Measurements from ENCODE around the gene BBS10. TPM values are rescaled to one million over a fixed set of nuclear protein-coding genes. Genes with fewer than 3 reads are reported as not detected.

Gene BBS10
- total RNA-seq = 1 to 10 TPM; 3.7 to 3.9 TPM

DNA sequence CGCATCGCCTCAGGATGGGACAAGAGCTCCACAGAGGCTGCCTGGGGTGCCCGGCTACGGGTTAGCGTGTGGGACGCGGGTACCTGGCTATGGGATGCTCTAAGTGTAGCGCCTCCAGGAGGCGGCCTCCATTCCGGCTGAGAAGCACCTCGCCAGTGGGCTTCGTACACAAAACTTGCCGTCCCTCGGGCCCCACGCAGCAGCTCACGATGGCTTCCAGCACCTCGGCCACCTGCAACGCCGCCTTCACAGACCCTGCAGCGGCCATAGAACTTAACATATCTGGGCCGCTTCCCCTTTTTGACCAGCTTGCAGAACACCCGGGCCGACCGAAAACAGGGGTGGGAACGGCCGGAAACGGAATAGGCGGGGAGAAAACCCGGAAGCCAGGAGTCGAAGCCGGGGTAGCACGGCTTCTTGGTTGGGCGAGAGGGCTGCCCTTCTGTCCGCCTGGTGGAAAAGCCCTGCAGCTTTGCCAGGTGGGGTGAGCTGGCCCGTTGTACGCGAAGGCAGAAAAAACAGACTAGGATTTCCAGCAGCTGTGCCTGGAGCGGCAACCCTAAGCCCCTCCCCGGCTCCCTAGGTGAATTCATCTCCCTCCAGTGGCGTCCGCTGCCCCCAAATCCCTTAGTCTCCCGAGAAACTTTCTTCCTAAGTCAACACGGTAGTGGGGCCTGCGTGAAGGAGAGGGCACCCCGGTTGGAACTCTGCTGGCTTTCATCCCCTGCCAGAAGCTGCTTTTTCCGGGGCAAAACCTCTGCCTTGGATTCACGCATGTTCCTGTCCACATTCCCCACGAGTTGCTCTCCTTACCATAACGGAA is at the start of gene BBS10:
BBS10 (minus strand) TSS at position 337 of the 823 bp plus-strand sequence; CDS start at position 280, 57 bp downstream.
- Mint-ChIP-seq H3K4me1 (ENCODE audit: low read depth) (peaks cover 22% of the 10 kb centered on the region), H3K36me3 (ENCODE audit: low read depth) (no peaks in the 10 kb centered on the region), H3K9me3 (no peaks in the 10 kb centered on the region), H3K27me3 (no peaks in the 10 kb centered on the region), H3K27ac (peak within 1 kb of the TSS; percentile 92), H3K4me3 (peak within 1 kb of the TSS; percentile 95)
- POLR2A ChIA-PET = interaction anchor here (0.8 to 2.1 kb wide), 11 partner anchors 8 to 264 kb away, joined by 3 to 8 read pairs (median 4); partner anchors contain the start of gene NAP1L1
- peak; percentile 92 for DNase-seq
- CTCF ChIA-PET = interaction anchor here (0.7 to 2.4 kb wide), 15 partner anchors 9 to 863 kb away, joined by 3 to 14 read pairs (median 4); partner anchors contain the start of gene KRR1
- intact Hi-C loops (cut with micrococcal nuclease) = no loop called here
- peak; percentile 98 for ATAC-seq
- TF ChIP-seq, protein P1, sequence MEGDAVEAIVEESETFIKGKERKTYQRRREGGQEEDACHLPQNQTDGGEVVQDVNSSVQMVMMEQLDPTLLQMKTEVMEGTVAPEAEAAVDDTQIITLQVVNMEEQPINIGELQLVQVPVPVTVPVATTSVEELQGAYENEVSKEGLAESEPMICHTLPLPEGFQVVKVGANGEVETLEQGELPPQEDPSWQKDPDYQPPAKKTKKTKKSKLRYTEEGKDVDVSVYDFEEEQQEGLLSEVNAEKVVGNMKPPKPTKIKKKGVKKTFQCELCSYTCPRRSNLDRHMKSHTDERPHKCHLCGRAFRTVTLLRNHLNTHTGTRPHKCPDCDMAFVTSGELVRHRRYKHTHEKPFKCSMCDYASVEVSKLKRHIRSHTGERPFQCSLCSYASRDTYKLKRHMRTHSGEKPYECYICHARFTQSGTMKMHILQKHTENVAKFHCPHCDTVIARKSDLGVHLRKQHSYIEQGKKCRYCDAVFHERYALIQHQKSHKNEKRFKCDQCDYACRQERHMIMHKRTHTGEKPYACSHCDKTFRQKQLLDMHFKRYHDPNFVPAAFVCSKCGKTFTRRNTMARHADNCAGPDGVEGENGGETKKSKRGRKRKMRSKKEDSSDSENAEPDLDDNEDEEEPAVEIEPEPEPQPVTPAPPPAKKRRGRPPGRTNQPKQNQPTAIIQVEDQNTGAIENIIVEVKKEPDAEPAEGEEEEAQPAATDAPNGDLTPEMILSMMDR (IDR thresholded peaks at IDR 0.05) = peak; percentile 46

GRCh38 chr12:76391461-76391860 is 43.2 kb upstream of the BBS10 start:
- ChIA-PET CTCF (no interaction called here), POLR2A (interaction anchor here (0.6 kb wide), 1 partner anchor 255 kb away, joined by 3 read pairs; no protein-coding TSS in a partner anchor)
- TF ChIP-seq, protein P1 (IDR thresholded peaks at IDR 0.05) = no peak
- no peak for ATAC-seq
- no peak for DNase-seq
- H3K27ac Mint-ChIP-seq = no peak overlapping the region
- H3K36me3 Mint-ChIP-seq (ENCODE audit: low read depth) = peaks cover 10% of the 10 kb centered on the region
- H3K27me3 Mint-ChIP-seq = no peaks in the 10 kb centered on the region
- H3K9me3 Mint-ChIP-seq = no peaks in the 10 kb centered on the region
- intact Hi-C loops (cut with micrococcal nuclease) = no loop called here
- H3K4me3 Mint-ChIP-seq = no peak overlapping the region
- no peaks in the 10 kb centered on the region for H3K4me1 Mint-ChIP-seq (ENCODE audit: low read depth)

DNA sequence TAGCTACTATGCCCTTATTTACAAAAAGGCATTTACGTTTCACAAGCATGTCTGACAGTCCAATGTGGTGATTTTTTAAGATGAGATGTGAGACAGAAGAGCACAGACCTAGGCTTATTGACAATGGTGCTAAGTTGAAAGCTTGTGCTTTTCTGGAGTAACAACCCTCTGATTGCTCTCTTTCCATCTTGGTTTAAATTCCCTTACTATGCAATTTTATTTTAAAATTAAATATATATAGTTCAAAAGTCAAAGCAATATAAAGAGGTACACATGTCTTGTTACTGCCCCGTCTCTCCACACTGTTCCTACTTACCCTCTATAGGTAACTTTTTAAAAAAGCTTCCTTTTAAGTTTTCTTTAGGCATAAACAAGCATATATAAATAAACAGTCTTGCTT is 39.4 kb upstream of the BBS10 start:
- ATAC-seq (no peak), DNase-seq (no peak)
- ChIA-PET CTCF (no interaction called here), POLR2A (no interaction called here)
- H3K4me3 Mint-ChIP-seq = no peak overlapping the region
- TF ChIP-seq, protein P1 (IDR thresholded peaks at IDR 0.05) = no peak
- intact Hi-C loops (cut with micrococcal nuclease) = no loop called here
- H3K36me3 Mint-ChIP-seq (ENCODE audit: low read depth) = peaks cover 17% of the 10 kb centered on the region
- H3K4me1 Mint-ChIP-seq (ENCODE audit: low read depth) = no peaks in the 10 kb centered on the region
- no peaks in the 10 kb centered on the region for H3K9me3 Mint-ChIP-seq
- H3K27ac Mint-ChIP-seq = no peak overlapping the region
- no peaks in the 10 kb centered on the region for H3K27me3 Mint-ChIP-seq

DNA sequence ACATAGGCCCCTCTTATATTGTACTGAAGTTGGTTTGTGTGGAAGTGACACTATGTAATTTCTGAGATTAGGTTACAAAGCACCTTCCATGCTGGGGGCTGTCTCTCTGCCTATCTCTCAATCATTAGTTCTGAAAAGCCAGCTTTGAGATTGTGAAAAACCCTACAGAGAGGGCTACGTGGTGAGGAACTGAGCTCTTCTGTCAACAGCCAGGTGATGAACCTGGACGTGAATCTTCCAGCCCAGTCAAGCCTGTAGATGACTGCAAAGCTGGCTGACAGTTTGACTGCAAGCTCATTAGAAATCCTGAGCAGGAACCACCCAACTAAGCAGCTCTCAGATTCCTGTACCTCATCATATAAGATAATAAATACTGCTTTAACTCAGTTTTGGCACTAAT is 36.3 kb upstream of the BBS10 start:
- Mint-ChIP-seq H3K36me3 (ENCODE audit: low read depth) (peaks cover 20% of the 10 kb centered on the region), H3K9me3 (no peaks in the 10 kb centered on the region), H3K27ac (no peak overlapping the region), H3K4me3 (no peak overlapping the region), H3K4me1 (ENCODE audit: low read depth) (no peaks in the 10 kb centered on the region), H3K27me3 (no peaks in the 10 kb centered on the region)
- POLR2A ChIA-PET = no interaction called here
- CTCF ChIA-PET = interaction anchor here (1.0 to 1.5 kb wide), 2 partner anchors 71 to 202 kb away, joined by 4 to 5 read pairs; no protein-coding TSS in a partner anchor
- TF ChIP-seq, protein P1 (IDR thresholded peaks at IDR 0.05) = no peak
- intact Hi-C loops (cut with micrococcal nuclease) = no loop called here
- DNase-seq (no peak), ATAC-seq (no peak)

GRCh38 chr12:76383988-76384387 is 35.8 kb upstream of the BBS10 start:
- ChIA-PET CTCF (interaction anchor here (1.5 kb wide), 1 partner anchor 203 kb away, joined by 5 read pairs; no protein-coding TSS in a partner anchor), POLR2A (no interaction called here)
- Mint-ChIP-seq H3K27ac (no peak overlapping the region), H3K4me3 (no peak overlapping the region), H3K4me1 (ENCODE audit: low read depth) (no peaks in the 10 kb centered on the region), H3K36me3 (ENCODE audit: low read depth) (peaks cover 24% of the 10 kb centered on the region), H3K9me3 (no peaks in the 10 kb centered on the region), H3K27me3 (no peaks in the 10 kb centered on the region)
- TF ChIP-seq, protein P1 (IDR thresholded peaks at IDR 0.05) = no peak
- intact Hi-C loops (cut with micrococcal nuclease) = no loop called here
- DNase-seq (no peak), ATAC-seq (no peak)

All from activated CD8-positive, alpha-beta T cell treated with anti-CD3 and anti-CD28 coated beads for 36 hours (primary cell).